Left ventricle myocardium inferior (tissue), 1 donor: ENCODE results near the gene ODAD4. TPM values are rescaled to one million over a fixed set of nuclear protein-coding genes. Genes with fewer than 3 reads are reported as not detected.
"Not testable (repeated sequence)": the region's sequence is repeated elsewhere in the genome, so short reads cannot be mapped to it uniquely, and the experiment has no call there.

Experiments used
- DNase-seq: peaks from one replicate; pipeline ENCODE4 v3.0.0-alpha.2; 2020
- H3K27ac ChIP-seq: fragments of 200-600 bp; replicated peaks from 2 replicates; pipeline ENCODE4 v1.8.0; 2021
- H3K27me3 ChIP-seq: fragments of 200-600 bp; 2 replicates; pipeline ENCODE4 v1.8.0; 2021; ENCODE audit warnings: low read depth
- H3K36me3 ChIP-seq: fragments of 200-600 bp; 2 replicates; pipeline ENCODE4 v1.8.0; 2021
- H3K4me1 ChIP-seq: fragments of 200-600 bp; 2 replicates; pipeline ENCODE4 v1.8.0; 2021
- H3K4me3 ChIP-seq: fragments of 200-600 bp; 2 replicates; pipeline ENCODE4 v1.8.0; 2021; ENCODE audit warnings: mild to moderate bottlenecking, moderate library complexity
- H3K9me3 ChIP-seq: fragments of 200-600 bp; replicated peaks from 2 replicates; pipeline ENCODE4 v1.8.0; 2021
- intact Hi-C: fragments of 100-400 bp; cut with micrococcal nuclease; formaldehyde crosslinking; loops from one replicate; pipeline ENCODE4 v1.11.0; 2022
- total RNA-seq: library from RNA; stranded (reverse); fragmentation: NEBNext Ultra II Directional; extraction: Animal tissue kit (Norgen Biotek cat#: 25700); gene quantifications from one replicate; pipeline ENCODE4 v1.2.1, GENCODE V29; 2021
- TF ChIP-seq, protein P1 (sequence below): fragments of 200-600 bp; IDR thresholded peaks from 2 replicates; pipeline ENCODE4 v1.8.0; 2021; ENCODE audit warnings: antibody characterized with exemption, mild to moderate bottlenecking, borderline replicate concordance
- donor health status: DM: no; HTN: yes; CAD: no; lungs with severe emphysema.

ODAD4 gene
- total RNA-seq, 1 donor from 2014 or later, result 1.3 TPM

DNA sequence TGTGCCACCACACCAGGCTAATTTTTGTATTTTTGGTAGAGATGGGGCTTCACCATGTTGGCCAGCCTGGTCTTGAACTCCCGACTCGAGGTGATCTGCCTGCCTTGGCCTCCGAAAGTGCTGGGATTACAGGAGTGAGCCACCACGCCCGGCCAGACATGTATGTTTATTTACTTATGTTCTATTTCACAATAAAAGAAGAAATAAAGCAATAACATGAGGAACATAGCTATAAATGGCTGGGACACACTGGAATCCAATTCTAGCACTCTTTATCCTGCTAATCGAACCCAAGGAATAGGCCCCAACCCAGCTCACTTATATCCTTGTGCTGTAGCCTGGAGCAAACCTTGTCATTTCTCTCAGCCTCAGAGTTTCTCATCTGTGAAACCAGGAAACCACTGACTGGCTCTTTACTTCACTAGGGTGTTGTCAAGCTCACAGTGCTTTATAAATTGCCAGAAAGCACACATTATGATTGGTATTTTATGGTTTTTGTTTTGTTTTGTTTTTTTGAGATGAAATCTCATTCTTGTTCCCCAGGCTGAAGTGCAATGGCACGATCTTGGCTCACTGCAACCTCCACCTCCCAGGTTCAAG lies 4.3 kb upstream of the ODAD4 start:
- Histone ChIP-seq H3K4me1 (peaks cover 19% of the 10 kb centered on the region), H3K36me3 (no peaks in the 10 kb centered on the region), H3K27me3 (no peaks in the 10 kb centered on the region), H3K4me3 (no peak overlapping the region), H3K27ac (no peak overlapping the region), H3K9me3 (no peaks in the 10 kb centered on the region)
- TF ChIP-seq, protein P1, sequence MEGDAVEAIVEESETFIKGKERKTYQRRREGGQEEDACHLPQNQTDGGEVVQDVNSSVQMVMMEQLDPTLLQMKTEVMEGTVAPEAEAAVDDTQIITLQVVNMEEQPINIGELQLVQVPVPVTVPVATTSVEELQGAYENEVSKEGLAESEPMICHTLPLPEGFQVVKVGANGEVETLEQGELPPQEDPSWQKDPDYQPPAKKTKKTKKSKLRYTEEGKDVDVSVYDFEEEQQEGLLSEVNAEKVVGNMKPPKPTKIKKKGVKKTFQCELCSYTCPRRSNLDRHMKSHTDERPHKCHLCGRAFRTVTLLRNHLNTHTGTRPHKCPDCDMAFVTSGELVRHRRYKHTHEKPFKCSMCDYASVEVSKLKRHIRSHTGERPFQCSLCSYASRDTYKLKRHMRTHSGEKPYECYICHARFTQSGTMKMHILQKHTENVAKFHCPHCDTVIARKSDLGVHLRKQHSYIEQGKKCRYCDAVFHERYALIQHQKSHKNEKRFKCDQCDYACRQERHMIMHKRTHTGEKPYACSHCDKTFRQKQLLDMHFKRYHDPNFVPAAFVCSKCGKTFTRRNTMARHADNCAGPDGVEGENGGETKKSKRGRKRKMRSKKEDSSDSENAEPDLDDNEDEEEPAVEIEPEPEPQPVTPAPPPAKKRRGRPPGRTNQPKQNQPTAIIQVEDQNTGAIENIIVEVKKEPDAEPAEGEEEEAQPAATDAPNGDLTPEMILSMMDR, result no peak
- DNase-seq, result no peak
- intact Hi-C loops, result no loop called here

DNA sequence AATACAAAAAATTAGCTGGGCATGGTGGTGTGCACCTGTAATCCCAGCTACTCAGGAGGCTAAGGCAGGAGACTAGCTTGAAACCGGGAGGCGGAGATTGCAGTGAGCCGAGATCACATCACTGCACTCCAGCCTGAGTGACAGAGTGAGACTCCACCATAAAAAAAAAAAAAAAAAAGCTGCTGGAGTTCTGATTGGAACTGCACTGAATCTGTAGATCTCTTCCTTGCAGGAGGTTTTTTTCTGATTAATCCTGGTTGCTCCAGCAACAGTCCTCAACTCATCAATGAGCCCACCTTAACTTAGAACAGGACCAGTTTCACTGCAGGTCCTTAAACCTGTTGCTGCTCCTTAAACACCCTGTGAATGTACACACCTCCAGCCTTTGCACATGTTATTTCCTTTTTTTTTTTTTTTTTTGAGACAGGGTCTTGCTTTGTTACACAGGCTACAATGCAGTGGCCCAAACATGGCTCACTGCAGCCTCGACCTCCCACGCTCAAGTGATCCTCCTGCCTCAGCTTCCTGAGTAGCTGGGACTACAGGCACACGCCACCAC lies 1.6 kb upstream of the ODAD4 start:
- no peak overlapping the region for H3K4me3 ChIP-seq
- no peaks in the 10 kb centered on the region for H3K9me3 ChIP-seq
- H3K27ac ChIP-seq, result peak overlapping the region; percentile 87
- TF ChIP-seq, protein P1, result no peak
- H3K4me1 ChIP-seq, result peaks cover 20% of the 10 kb centered on the region
- no peaks in the 10 kb centered on the region for H3K27me3 ChIP-seq
- no peak for DNase-seq
- H3K36me3 ChIP-seq, result no peaks in the 10 kb centered on the region
- intact Hi-C loops, result no loop called here

DNA sequence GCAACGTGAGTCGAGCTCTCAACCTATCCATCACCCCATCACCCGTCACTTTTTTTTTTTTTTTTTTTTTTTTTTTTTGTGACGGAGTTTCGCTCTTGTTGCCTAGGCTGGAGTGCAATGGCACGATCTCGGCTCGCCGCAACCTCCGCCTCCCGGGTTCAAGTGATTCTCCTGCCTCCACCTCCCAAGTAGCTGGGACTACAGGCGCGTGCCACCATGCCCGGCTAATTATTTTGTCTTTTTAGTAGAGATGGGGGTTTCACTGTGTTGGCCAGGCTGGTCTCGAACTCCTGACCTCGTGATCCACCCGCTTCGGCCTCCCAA lies 378 bp downstream of the ODAD4 start:
- H3K36me3 ChIP-seq, intact Hi-C loops, H3K9me3 ChIP-seq, DNase-seq, H3K27me3 ChIP-seq: not testable (repeated sequence)
- peak overlapping the region; percentile 69 for H3K4me3 ChIP-seq
- H3K27ac ChIP-seq, result peak overlapping the region; percentile 87
- peaks cover 20% of the 10 kb centered on the region for H3K4me1 ChIP-seq

DNA sequence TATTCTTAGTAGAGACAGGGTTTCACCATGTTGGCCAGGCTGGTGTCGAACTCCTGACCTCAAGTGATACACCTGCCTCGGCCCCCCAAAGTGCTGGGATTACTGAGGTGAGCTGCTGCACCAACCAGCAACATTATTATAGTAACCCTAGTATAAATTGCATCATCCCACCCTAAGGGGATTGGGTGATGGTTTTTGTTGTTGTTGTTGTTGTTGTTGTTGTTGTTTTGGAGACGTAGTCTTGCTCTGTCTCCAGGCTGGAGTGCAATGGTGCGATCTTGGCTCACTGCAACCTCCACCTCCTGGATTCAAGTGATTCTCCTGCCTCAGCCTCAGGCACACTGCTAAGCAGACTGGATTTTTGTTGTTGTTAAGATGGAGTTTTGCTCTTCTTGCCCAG lies 1.3 kb downstream of the ODAD4 start:
- H3K9me3 ChIP-seq, H3K4me3 ChIP-seq, H3K36me3 ChIP-seq, H3K27me3 ChIP-seq, intact Hi-C loops, DNase-seq, H3K27ac ChIP-seq: not testable (repeated sequence)
- H3K4me1 ChIP-seq, result peaks cover 20% of the 10 kb centered on the region

DNA sequence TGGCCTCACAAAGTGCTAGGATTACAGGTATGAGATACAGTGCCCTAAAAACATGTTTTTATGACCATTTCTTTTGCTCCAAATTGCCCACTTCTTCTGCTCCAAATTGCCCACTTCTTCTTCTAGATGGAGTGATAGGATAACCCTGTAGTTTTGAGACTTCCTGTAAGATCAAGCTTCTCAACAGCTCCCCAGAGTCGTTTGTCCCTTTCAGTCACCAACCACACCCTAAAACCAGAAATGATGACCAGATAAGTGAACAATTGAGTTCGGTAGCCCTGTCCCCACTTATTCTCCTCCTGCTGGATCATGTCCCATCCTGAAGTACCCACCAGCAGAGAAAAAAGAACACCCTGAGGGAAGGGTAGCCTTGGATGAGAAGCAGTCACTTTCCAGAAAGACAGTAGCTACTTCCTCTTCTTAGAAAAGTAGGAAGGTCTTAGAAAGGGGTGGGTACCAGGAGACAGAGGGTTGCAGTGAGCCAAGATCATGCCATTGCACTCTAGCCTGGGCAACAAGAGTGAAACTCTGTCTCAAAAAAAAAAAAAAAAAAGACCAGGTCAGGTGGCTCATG lies 2.5 kb downstream of the ODAD4 start:
- no peaks in the 10 kb centered on the region for H3K36me3 ChIP-seq
- DNase-seq, result no peak
- H3K4me1 ChIP-seq, result peaks cover 25% of the 10 kb centered on the region
- TF ChIP-seq, protein P1, result no peak
- no peak overlapping the region for H3K27ac ChIP-seq
- H3K9me3 ChIP-seq, result no peaks in the 10 kb centered on the region
- no peaks in the 10 kb centered on the region for H3K27me3 ChIP-seq
- intact Hi-C loops, result no loop called here
- H3K4me3 ChIP-seq, result no peak overlapping the region

DNA sequence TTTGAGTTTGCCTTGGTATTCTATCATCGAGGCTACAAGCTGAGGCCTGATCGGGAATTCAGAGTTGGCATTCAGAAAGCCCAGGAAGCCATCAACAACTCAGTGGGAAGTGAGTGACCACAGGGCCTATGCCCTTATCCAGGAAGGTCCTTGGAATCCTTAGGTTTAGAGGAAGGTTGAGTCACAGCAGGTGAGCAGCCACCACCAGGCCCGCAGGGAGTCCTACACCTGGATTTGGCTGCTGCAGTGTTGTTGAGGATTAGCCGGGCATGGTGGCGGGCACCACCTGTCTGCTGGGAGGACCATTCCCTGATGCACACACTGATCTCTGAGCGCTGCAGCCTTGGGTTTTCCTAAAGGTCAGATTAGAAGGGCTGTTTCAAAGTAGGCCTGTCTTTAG lies 5.2 kb downstream of the ODAD4 start:
- Histone ChIP-seq H3K36me3 (no peaks in the 10 kb centered on the region), H3K4me1 (peaks cover 18% of the 10 kb centered on the region), H3K27ac (no peak overlapping the region), H3K4me3 (no peak overlapping the region), H3K27me3 (no peaks in the 10 kb centered on the region), H3K9me3 (no peaks in the 10 kb centered on the region)
- intact Hi-C loops, result no loop called here
- TF ChIP-seq, protein P1, result no peak
- DNase-seq, result no peak
